ENCODE measurements around the gene SLC39A10.

The SLC39A10 gene, protein sequence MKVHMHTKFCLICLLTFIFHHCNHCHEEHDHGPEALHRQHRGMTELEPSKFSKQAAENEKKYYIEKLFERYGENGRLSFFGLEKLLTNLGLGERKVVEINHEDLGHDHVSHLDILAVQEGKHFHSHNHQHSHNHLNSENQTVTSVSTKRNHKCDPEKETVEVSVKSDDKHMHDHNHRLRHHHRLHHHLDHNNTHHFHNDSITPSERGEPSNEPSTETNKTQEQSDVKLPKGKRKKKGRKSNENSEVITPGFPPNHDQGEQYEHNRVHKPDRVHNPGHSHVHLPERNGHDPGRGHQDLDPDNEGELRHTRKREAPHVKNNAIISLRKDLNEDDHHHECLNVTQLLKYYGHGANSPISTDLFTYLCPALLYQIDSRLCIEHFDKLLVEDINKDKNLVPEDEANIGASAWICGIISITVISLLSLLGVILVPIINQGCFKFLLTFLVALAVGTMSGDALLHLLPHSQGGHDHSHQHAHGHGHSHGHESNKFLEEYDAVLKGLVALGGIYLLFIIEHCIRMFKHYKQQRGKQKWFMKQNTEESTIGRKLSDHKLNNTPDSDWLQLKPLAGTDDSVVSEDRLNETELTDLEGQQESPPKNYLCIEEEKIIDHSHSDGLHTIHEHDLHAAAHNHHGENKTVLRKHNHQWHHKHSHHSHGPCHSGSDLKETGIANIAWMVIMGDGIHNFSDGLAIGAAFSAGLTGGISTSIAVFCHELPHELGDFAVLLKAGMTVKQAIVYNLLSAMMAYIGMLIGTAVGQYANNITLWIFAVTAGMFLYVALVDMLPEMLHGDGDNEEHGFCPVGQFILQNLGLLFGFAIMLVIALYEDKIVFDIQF

DNA sequence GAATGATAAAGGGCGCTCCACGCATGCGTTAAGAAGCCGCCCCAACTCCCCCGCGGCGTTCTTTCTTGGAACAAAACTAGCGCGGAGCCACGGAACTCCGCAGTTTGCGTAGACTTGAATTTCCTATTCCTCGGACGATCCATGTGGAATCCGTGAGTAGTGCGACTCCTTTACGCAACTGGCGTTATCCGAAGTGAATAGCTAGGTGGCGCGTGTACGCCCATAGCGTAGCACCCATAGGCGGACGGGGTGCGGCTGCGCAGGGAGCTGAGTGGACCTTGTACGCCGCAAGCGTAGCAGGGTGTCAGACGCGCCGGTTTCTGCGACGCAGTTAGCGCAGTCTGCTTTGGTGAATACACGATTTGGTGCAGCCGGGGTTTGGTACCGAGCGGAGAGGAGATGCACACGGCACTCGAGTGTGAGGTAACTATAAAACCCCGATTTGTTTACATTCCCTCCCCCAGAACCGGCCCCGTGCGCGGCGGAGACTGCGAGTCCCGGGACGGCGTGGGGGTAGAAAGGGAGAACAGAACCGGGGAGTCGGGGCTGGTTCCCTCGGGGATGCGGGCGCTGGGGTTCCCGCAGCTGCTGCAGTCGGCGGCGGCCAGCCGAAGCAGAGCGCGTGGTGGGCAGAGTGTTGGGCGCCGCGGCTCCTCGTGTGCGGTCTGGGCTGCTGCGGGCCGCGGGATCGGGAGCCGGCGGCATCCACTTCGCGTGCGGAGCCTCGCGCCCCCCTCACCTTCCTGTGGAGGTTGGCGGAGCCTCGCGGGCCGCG, at the start of gene SLC39A10:
Gene SLC39A10, plus strand, starts transcription at position 368 of the 775 bp plus-strand sequence. CDS start 22,817 bp downstream, outside the sequence.
- no peaks in the 10 kb centered on the region for H3K9me3 Mint-ChIP-seq
- H3K4me3 Mint-ChIP-seq = peak within 1 kb of the TSS; percentile 95
- H3K4me1 Mint-ChIP-seq (ENCODE audit: low read depth) = peaks cover 43% of the 10 kb centered on the region
- peaks cover 25% of the 10 kb centered on the region for H3K36me3 Mint-ChIP-seq (ENCODE audit: low read depth)
- H3K27me3 Mint-ChIP-seq = no peaks in the 10 kb centered on the region
- H3K27ac Mint-ChIP-seq = peak within 1 kb of the TSS; percentile 97

DNA sequence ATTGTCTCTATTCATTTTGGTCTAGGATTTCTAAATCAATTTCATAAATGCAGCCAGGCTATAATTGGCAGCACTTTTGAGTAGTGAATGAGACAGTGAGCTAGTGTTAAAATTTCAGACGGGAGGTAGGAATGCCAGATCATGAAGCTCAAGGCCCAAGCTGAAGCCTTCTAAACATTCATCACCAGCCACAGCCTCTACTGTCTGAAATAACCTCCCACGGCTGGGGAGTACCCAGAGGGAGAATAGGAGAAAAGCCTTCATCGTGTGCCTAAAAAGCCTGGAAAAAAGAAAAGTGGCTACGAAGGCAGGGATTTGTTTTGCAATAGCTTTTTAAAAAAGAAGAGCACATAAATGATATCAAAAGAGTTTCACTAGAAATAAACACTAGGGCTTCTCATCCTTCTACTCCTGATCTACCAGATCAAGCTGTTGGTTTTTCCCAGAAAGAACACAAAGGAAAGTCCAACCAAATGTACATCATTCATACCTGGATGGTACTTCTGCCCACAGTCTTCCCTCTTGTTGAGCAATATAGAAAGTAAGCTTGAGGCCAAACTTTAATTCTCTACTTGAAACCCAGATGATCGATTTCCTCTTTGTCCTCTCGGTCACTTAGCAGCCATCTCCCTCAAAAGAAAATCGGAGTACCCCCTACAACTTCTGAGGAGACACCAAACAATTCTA, 48.1 kb upstream of the SLC39A10 start:
- H3K27me3 Mint-ChIP-seq = no peaks in the 10 kb centered on the region
- H3K27ac Mint-ChIP-seq = no peak overlapping the region
- no peak overlapping the region for H3K4me3 Mint-ChIP-seq
- no peaks in the 10 kb centered on the region for H3K9me3 Mint-ChIP-seq
- H3K36me3 Mint-ChIP-seq (ENCODE audit: low read depth) = no peaks in the 10 kb centered on the region
- peaks cover 42% of the 10 kb centered on the region for H3K4me1 Mint-ChIP-seq (ENCODE audit: low read depth)

DNA sequence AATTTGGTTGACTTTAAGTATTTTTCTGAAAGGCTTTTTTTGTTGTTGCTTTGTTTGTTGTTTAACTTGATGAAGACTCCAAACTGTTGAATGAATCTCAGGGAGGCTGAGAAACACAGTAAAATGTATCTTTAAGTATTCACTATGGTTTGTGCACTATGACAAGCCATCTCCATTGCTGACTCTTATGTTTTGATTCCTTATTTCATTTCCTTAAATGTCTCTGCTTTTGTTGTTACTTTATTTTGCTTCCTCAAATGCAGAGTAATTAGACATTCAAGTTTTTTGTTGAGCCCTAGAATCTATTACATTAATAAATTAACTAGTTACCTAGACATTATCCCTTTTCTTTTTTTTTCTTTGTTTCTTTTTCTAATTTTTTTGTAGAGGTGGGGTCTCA, 46.3 kb upstream of the SLC39A10 start:
- no peaks in the 10 kb centered on the region for H3K9me3 Mint-ChIP-seq
- no peaks in the 10 kb centered on the region for H3K36me3 Mint-ChIP-seq (ENCODE audit: low read depth)
- no peak overlapping the region for H3K27ac Mint-ChIP-seq
- H3K4me3 Mint-ChIP-seq = no peak overlapping the region
- peaks cover 35% of the 10 kb centered on the region for H3K4me1 Mint-ChIP-seq (ENCODE audit: low read depth)
- no peaks in the 10 kb centered on the region for H3K27me3 Mint-ChIP-seq

GRCh38 chr2:195612611-195613495, 44.2 kb upstream of the SLC39A10 start:
- H3K36me3 Mint-ChIP-seq (ENCODE audit: low read depth) = no peaks in the 10 kb centered on the region
- no peaks in the 10 kb centered on the region for H3K27me3 Mint-ChIP-seq
- H3K4me3 Mint-ChIP-seq = no peak overlapping the region

GRCh38 chr2:195613922-195614321, 43.1 kb upstream of the SLC39A10 start:
- Mint-ChIP-seq H3K27ac (no peak overlapping the region), H3K4me1 (ENCODE audit: low read depth) (peaks cover 30% of the 10 kb centered on the region), H3K4me3 (no peak overlapping the region), H3K9me3 (no peaks in the 10 kb centered on the region), H3K36me3 (ENCODE audit: low read depth) (no peaks in the 10 kb centered on the region), H3K27me3 (no peaks in the 10 kb centered on the region)

More at GRCh38 chr2:195612611-195613495, 44.2 kb upstream of the SLC39A10 start:
- Mint-ChIP-seq H3K27ac (no peak overlapping the region), H3K4me1 (ENCODE audit: low read depth) (peaks cover 35% of the 10 kb centered on the region), H3K9me3 (no peaks in the 10 kb centered on the region)

DNA sequence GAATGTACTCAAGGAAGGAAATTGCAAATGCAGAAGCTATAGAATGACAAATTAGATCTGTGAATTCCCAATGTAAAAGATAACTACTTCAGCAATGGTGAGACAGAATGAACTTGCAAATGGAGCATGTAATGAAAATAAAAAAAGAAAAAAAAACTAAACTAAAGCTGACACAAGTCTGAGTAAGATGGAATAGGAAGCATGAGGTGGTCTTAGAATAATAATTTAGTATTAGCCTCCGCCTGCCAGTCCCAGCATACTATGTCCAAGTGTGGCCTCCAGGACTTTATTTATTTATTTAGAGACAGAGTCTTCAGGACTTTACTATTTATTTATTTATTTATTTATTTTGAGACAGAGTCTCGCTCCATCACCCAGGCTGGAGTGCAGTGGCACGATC, 37.4 kb upstream of the SLC39A10 start:
- no peak overlapping the region for H3K4me3 Mint-ChIP-seq
- no peaks in the 10 kb centered on the region for H3K27me3 Mint-ChIP-seq
- no peaks in the 10 kb centered on the region for H3K9me3 Mint-ChIP-seq
- H3K4me1 Mint-ChIP-seq (ENCODE audit: low read depth) = peaks cover 5% of the 10 kb centered on the region
- H3K27ac Mint-ChIP-seq = no peak overlapping the region
- no peaks in the 10 kb centered on the region for H3K36me3 Mint-ChIP-seq (ENCODE audit: low read depth)

DNA sequence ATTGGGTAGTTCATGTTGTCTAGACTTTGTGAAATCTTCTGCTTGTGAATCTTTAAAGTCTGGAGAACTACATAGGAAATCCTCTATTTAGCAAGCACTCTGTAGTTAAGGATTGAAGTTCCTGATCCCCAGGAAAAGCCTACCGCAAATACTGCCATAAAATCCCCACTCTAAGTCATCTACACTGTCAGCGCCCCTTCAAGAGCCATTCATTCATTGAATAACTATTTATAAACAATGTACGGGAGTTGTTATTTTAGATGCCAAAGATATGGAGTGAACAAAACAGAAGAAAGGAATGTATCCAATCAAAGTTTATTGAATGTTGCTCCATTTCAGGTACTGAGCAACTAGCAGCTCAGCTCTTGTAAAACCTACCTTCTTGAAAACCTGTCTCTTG, 36.5 kb upstream of the SLC39A10 start:
- Mint-ChIP-seq H3K27me3 (no peaks in the 10 kb centered on the region), H3K4me3 (no peak overlapping the region), H3K27ac (no peak overlapping the region), H3K9me3 (no peaks in the 10 kb centered on the region), H3K4me1 (ENCODE audit: low read depth) (peaks cover 5% of the 10 kb centered on the region), H3K36me3 (ENCODE audit: low read depth) (no peaks in the 10 kb centered on the region)

DNA sequence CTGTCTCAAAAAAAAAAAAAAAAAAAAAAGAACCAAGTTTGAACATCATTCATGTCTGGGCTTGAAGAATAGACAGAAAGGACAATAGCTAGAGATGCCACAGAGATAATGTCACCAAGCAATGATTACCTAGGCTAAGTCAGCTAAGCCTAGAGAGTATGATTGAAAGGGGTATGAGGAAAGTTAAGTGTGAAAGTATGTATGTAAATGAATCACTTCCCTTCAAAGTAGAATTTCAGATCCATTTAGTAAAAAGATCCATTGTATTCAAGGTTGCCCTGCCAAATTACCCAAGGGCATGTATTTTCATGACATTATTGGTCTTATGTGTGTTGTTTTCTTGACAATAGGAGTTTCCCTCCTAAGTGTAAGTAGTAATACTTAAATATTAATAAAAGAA, 34.1 kb upstream of the SLC39A10 start:
- H3K27ac Mint-ChIP-seq = no peak overlapping the region

DNA sequence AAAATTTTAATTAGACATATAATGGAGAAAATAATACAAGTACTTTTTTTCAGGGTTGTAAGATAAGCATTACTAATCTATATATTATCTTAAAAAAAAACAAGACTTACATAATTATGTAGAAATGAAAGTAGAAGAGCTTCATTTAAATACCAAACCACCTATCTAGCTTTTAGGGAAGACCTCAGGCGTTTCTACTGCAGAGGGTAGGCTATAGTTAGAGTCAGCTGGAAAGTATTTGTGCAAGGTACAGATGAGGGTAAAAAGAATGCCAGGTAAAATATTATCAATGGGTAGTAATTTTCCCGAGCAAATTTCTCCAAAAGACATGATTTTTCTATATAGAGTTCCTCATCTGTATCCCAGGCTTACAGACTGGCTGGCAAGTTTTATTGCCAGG, 30.5 kb upstream of the SLC39A10 start:
- Mint-ChIP-seq H3K4me3 (no peak overlapping the region), H3K9me3 (no peaks in the 10 kb centered on the region), H3K27me3 (no peaks in the 10 kb centered on the region), H3K36me3 (ENCODE audit: low read depth) (no peaks in the 10 kb centered on the region), H3K4me1 (ENCODE audit: low read depth) (peaks cover 9% of the 10 kb centered on the region), H3K27ac (no peak overlapping the region)

More for the DNA sequence above, 34.1 kb upstream of the SLC39A10 start:
- Mint-ChIP-seq H3K36me3 (ENCODE audit: low read depth) (no peaks in the 10 kb centered on the region), H3K4me3 (no peak overlapping the region), H3K27me3 (no peaks in the 10 kb centered on the region), H3K4me1 (ENCODE audit: low read depth) (peaks cover 14% of the 10 kb centered on the region), H3K9me3 (no peaks in the 10 kb centered on the region)

DNA sequence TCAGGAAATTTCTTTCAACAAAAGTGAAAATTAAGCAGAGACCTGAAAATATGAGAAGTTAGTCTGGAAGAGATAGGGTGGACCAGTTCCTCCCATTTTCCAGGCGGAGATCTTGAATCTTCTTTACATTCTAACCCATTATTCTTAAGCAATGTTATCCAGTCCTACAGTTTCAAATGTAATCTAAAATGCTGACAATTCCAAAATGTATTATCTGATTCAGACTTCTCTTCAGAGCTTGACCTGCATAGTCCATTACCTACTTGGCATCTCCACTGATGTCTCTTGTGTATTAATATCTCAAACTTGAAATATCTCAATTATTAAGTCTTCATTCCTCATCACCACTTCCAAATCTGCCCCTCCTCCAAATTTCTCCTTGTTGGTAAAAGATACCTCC, 28.4 kb upstream of the SLC39A10 start:
- H3K4me3 Mint-ChIP-seq = no peak overlapping the region

GRCh38 chr2:195632856-195633572, 24.0 kb upstream of the SLC39A10 start:
- no peak overlapping the region for H3K4me3 Mint-ChIP-seq
- H3K4me1 Mint-ChIP-seq (ENCODE audit: low read depth) = peaks cover 16% of the 10 kb centered on the region
- no peak overlapping the region for H3K27ac Mint-ChIP-seq
- no peaks in the 10 kb centered on the region for H3K27me3 Mint-ChIP-seq
- H3K9me3 Mint-ChIP-seq = peaks cover 4% of the 10 kb centered on the region
- no peaks in the 10 kb centered on the region for H3K36me3 Mint-ChIP-seq (ENCODE audit: low read depth)

More for the DNA sequence above, 28.4 kb upstream of the SLC39A10 start:
- no peaks in the 10 kb centered on the region for H3K36me3 Mint-ChIP-seq (ENCODE audit: low read depth)
- H3K27ac Mint-ChIP-seq = no peak overlapping the region
- H3K4me1 Mint-ChIP-seq (ENCODE audit: low read depth) = peaks cover 18% of the 10 kb centered on the region
- no peaks in the 10 kb centered on the region for H3K27me3 Mint-ChIP-seq
- no peaks in the 10 kb centered on the region for H3K9me3 Mint-ChIP-seq

DNA sequence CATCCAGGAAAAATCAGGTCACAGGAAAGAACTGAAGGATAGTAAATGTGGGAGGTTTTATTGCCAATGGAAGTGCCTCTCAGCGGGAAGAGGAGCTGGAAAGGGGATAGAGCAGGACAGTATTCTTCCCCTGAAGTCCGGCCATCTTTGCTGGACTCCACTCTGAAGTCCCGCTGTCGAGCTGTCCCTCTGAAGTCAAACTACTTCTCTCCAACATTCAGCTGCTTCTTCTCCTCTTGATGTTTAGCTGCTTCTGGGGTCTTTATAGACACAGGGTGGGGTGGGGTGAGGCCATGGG, 23.5 kb upstream of the SLC39A10 start:
- peaks cover 4% of the 10 kb centered on the region for H3K9me3 Mint-ChIP-seq
- no peaks in the 10 kb centered on the region for H3K27me3 Mint-ChIP-seq
- H3K4me3 Mint-ChIP-seq = no peak overlapping the region
- no peak overlapping the region for H3K27ac Mint-ChIP-seq
- H3K4me1 Mint-ChIP-seq (ENCODE audit: low read depth) = peaks cover 16% of the 10 kb centered on the region
- no peaks in the 10 kb centered on the region for H3K36me3 Mint-ChIP-seq (ENCODE audit: low read depth)

GRCh38 chr2:195633974-195634373, 23.1 kb upstream of the SLC39A10 start:
- H3K27ac Mint-ChIP-seq = no peak overlapping the region
- no peaks in the 10 kb centered on the region for H3K36me3 Mint-ChIP-seq (ENCODE audit: low read depth)
- H3K27me3 Mint-ChIP-seq = no peaks in the 10 kb centered on the region
- no peak overlapping the region for H3K4me3 Mint-ChIP-seq
- peaks cover 16% of the 10 kb centered on the region for H3K4me1 Mint-ChIP-seq (ENCODE audit: low read depth)
- peaks cover 4% of the 10 kb centered on the region for H3K9me3 Mint-ChIP-seq

All from stimulated activated naive CD8-positive, alpha-beta T cell treated with anti-CD3 and anti-CD28 coated beads, Interleukin-15, Interleukin-2, amounts not matched to agents 100 ng/mL and 50 ng/mL, for 24 hours (primary cell).